Peyer's patch (tissue), 4 donors: ENCODE results near the gene SEC24B. TPM values are rescaled to one million over a fixed set of nuclear protein-coding genes. Genes with fewer than 3 reads are reported as not detected.

Source experiments
- DNase-seq, 3 donors: peaks; one replicate each; pipeline ENCODE4 v3.0.0-alpha.2; 2017 to 2019
- H3K27ac ChIP-seq, 4 donors: fragments of 200-600 bp; sonication (generic); one replicate each; pipeline ENCODE4 v1.5.1; 2016 to 2019
- H3K27me3 ChIP-seq, 2 donors: fragments of 200-600 bp; sonication (generic); one replicate each; pipeline ENCODE4 v1.5.1; 2019
- H3K36me3 ChIP-seq, 3 donors: fragments of 200-600 bp; sonication (generic); one replicate each; pipeline ENCODE4 v1.5.1; 2016 to 2019
- H3K4me1 ChIP-seq, 4 donors: fragments of 200-600 bp; sonication (generic); one replicate each; pipeline ENCODE4 v1.5.1; 2016 to 2019
- H3K4me3 ChIP-seq, 4 donors: fragments of 200-600 bp; sonication (generic); 1 replicate in 3 of 4; 2 replicates in 1 of 4; pipeline ENCODE4 v1.5.1; 2016 to 2019; ENCODE audit warnings: mild to moderate bottlenecking in 1 of 4
- H3K9me3 ChIP-seq, 4 donors: fragments of 200-600 bp; sonication (generic); one replicate each; pipeline ENCODE4 v1.5.1; 2016 to 2019; ENCODE audit warnings: mild to moderate bottlenecking in 1 of 4
- CTCF ChIP-seq, 6 experiments: fragments of 450-650 bp in 4 of 6; fragments of 200-600 bp in 2 of 6; sonication (generic) in 1 of 6; IDR thresholded peaks; one replicate each; pipeline ENCODE4 v1.5.1; 2017 to 2019; ENCODE audit warnings: antibody characterized with exemption in 6 of 6, mild to moderate bottlenecking in 3 of 6, moderate library complexity in 1 of 6
- POLR2A ChIP-seq, 2 donors: fragments of 450-650 bp; IDR thresholded peaks; one replicate each; pipeline ENCODE4 v1.5.1; 2017; ENCODE audit warnings: antibody characterized with exemption in 2 of 2, mild to moderate bottlenecking in 2 of 2, moderate library complexity in 2 of 2
- small RNA-seq, 2 donors: library from RNA; depleted of rRNA; stranded (forward); fragments of <200 nt; gene quantifications; one replicate each; pipeline ENCODE3, GENCODE V24; 2016
- total RNA-seq, 4 donors: library from RNA; depleted of rRNA; stranded (reverse); fragments of >200 nt; gene quantifications; one replicate each; pipeline ENCODE4 v1.1.0, GENCODE V29; 2016

The SEC24B gene
- total RNA-seq, 4 donors from 2014 or later, result 24.4 to 40.4 (median 34.9) TPM

GRCh38 chr4:109588176-109588575 lies 154.6 kb downstream of the SEC24B start:
- no peak overlapping the region for H3K4me3 ChIP-seq
- H3K27me3 ChIP-seq, result no peaks in the 10 kb centered on the region
- TF ChIP-seq POLR2A (IDR thresholded peaks at IDR 0.05), result no peak
- no peak for TF ChIP-seq CTCF (IDR thresholded peaks at IDR 0.05)
- no peaks in the 10 kb centered on the region for H3K36me3 ChIP-seq
- no peaks in the 10 kb centered on the region for H3K4me1 ChIP-seq
- H3K27ac ChIP-seq, result no peak overlapping the region
- no peak for DNase-seq
- H3K9me3 ChIP-seq, result no peaks in the 10 kb centered on the region

- DNase-seq, result no peak
- Histone ChIP-seq H3K4me3 (no peak overlapping the region), H3K4me1 (no peaks in the 10 kb centered on the region), H3K9me3 (no peaks in the 10 kb centered on the region), H3K27me3 (no peaks in the 10 kb centered on the region), H3K36me3 (no peaks in the 10 kb centered on the region), H3K27ac (no peak overlapping the region)
- TF ChIP-seq CTCF (IDR thresholded peaks at IDR 0.05), result no peak
- no peak for TF ChIP-seq POLR2A (IDR thresholded peaks at IDR 0.05)
Measured at GRCh38 chr4:109589119-109589518, 155.5 kb downstream of the SEC24B start.

GRCh38 chr4:109589605-109590004 lies 156.0 kb downstream of the SEC24B start:
- Histone ChIP-seq H3K4me3 (no peak overlapping the region), H3K36me3 (no peaks in the 10 kb centered on the region), H3K4me1 (no peaks in the 10 kb centered on the region), H3K9me3 (no peaks in the 10 kb centered on the region), H3K27me3 (no peaks in the 10 kb centered on the region), H3K27ac (no peak overlapping the region)
- TF ChIP-seq CTCF (IDR thresholded peaks at IDR 0.05) (no peak), POLR2A (IDR thresholded peaks at IDR 0.05) (no peak)
- DNase-seq, result no peak

Small RNA genes within 50 kb of the gene (small RNA-seq; reads per million reads assigned to genes)
- 0 to 2.0 reads per million in 2 donors for gene MIR576
- gene RN7SL55P, result 0 reads per million in 2 donors

Other genes with a start within 250 kb of the SEC24B start
- 1 to 10 TPM in 1 of 4 donors, not detected in 3; 2.5 TPM for gene COL25A1, start 131.2 kb upstream of the SEC24B start, total RNA-seq
- 10 to 100 TPM in 1 of 4 donors, 1 to 10 TPM in 3; 3.8 to 22.3 (median 5.5) TPM for gene MCUB, start 126.4 kb downstream of the SEC24B start, total RNA-seq